BLaER1 (cell line): Measurements from ENCODE around the gene CHDH.

Source experiments
- H3K27ac ChIP-seq: shearing (Covaris generic); formaldehyde crosslinking; 2 replicates; pipeline ENCODE4 v1.8.1; 2022
- H3K27me3 ChIP-seq: shearing (Covaris generic); formaldehyde crosslinking; 2 replicates; pipeline ENCODE4 v1.8.1; 2022
- H3K36me3 ChIP-seq: shearing (Covaris generic); formaldehyde crosslinking; 2 replicates; pipeline ENCODE4 v1.8.1; 2022
- H3K4me1 ChIP-seq: shearing (Covaris generic); formaldehyde crosslinking; 2 replicates; pipeline ENCODE4 v1.8.1; 2022
- H3K4me2 ChIP-seq: shearing (Covaris generic); formaldehyde crosslinking; 2 replicates; pipeline ENCODE4 v1.8.1; 2022
- H3K4me3 ChIP-seq: shearing (Covaris generic); formaldehyde crosslinking; 2 replicates; pipeline ENCODE4 v1.8.1; 2022
- H3K9ac ChIP-seq: shearing (Covaris generic); formaldehyde crosslinking; 2 replicates; pipeline ENCODE4 v1.8.1; 2022
- H3K9me3 ChIP-seq: shearing (Covaris generic); formaldehyde crosslinking; 2 replicates; pipeline ENCODE4 v1.8.1; 2022
- H4K20me1 ChIP-seq: shearing (Covaris generic); formaldehyde crosslinking; 2 replicates; pipeline ENCODE4 v1.8.1; 2022
- Cebpa-rat ChIP-seq: shearing (Covaris generic); IDR thresholded peaks from 2 replicates; pipeline ENCODE4 v1.8.1; 2022

CHDH gene

GRCh38 chr3:53846134-53846850, at the start of gene CHDH, which contains the start of gene IL17RB:
Gene CHDH, minus strand, starts transcription at chr3:53846419. Its CDS starts 22,411 bp downstream, at chr3:53824008.
Gene IL17RB, plus strand, starts transcription at chr3:53846568. Its CDS starts 21 bp downstream, at chr3:53846589.
- Histone ChIP-seq H3K9ac (no peak within 1 kb of the TSS), H3K4me1 (peaks cover 9% of the 10 kb centered on the region), H3K36me3 (no peaks in the 10 kb centered on the region), H4K20me1 (no peaks in the 10 kb centered on the region), H3K9me3 (peaks cover 22% of the 10 kb centered on the region), H3K27me3 (peaks cover 40% of the 10 kb centered on the region), H3K4me2 (0 out of 2 replicates have a peak within 1 kb of the TSS, but pooled peaks have one; percentile 6), H3K27ac (no peak within 1 kb of the TSS), H3K4me3 (peak within 1 kb of the TSS; percentile 1; the same call in 1 of the 2 replicates)
- no peak for TF ChIP-seq Cebpa-rat

- H3K9ac ChIP-seq = 0 out of 2 replicates have a peak overlapping the region, but pooled peaks have one; percentile 7
- H3K4me3 ChIP-seq = peak overlapping the region; percentile 94
- H3K4me1 ChIP-seq = peaks cover 33% of the 10 kb centered on the region
- H3K27me3 ChIP-seq = no peaks in the 10 kb centered on the region
- H3K9me3 ChIP-seq = no peaks in the 10 kb centered on the region
- peaks cover 37% of the 10 kb centered on the region for H4K20me1 ChIP-seq
- H3K36me3 ChIP-seq = peaks cover 13% of the 10 kb centered on the region; the same call in 1 of the 2 replicates
- H3K27ac ChIP-seq = peak overlapping the region; percentile 42
- TF ChIP-seq Cebpa-rat = no peak
- peak overlapping the region; percentile 55 for H3K4me2 ChIP-seq
These were observed 46.0 kb upstream of the CHDH start for GRCh38 chr3:53892286-53892637.

GRCh38 chr3:53891497-53892285, 45.5 kb upstream of the CHDH start, which contains the start of gene SELENOK:
Gene SELENOK, minus strand, starts transcription at chr3:53891859.
- Histone ChIP-seq H3K4me3 (peak within 1 kb of the TSS; percentile 94), H3K36me3 (peaks cover 18% of the 10 kb centered on the region), H4K20me1 (peaks cover 43% of the 10 kb centered on the region), H3K4me1 (peaks cover 38% of the 10 kb centered on the region), H3K27ac (peak within 1 kb of the TSS; percentile 79), H3K4me2 (peak within 1 kb of the TSS; percentile 92), H3K9ac (peak within 1 kb of the TSS; percentile 92), H3K9me3 (no peaks in the 10 kb centered on the region), H3K27me3 (no peaks in the 10 kb centered on the region)
- TF ChIP-seq Cebpa-rat = no peak

- no peak for TF ChIP-seq Cebpa-rat
- Histone ChIP-seq H3K9ac (peak overlapping the region; percentile 92), H3K4me2 (peak overlapping the region; percentile 92)
These were observed 44.7 kb upstream of the CHDH start for GRCh38 chr3:53890726-53891475.

GRCh38 chr3:53888232-53888631, 42.0 kb upstream of the CHDH start:
- H3K4me2 ChIP-seq = no peak overlapping the region

More at GRCh38 chr3:53890726-53891475, 44.7 kb upstream of the CHDH start:
- H4K20me1 ChIP-seq = peaks cover 43% of the 10 kb centered on the region
- H3K36me3 ChIP-seq = peaks cover 24% of the 10 kb centered on the region
- peak overlapping the region; percentile 79 for H3K27ac ChIP-seq
- H3K4me3 ChIP-seq = peak overlapping the region; percentile 94
- H3K9me3 ChIP-seq = no peaks in the 10 kb centered on the region
- H3K4me1 ChIP-seq = peaks cover 40% of the 10 kb centered on the region
- no peaks in the 10 kb centered on the region for H3K27me3 ChIP-seq

GRCh38 chr3:53887446-53887845, 41.2 kb upstream of the CHDH start:
- TF ChIP-seq Cebpa-rat = no peak
- Histone ChIP-seq H3K27ac (no peak overlapping the region), H4K20me1 (peaks cover 43% of the 10 kb centered on the region), H3K4me2 (peak overlapping the region; percentile 66), H3K9me3 (no peaks in the 10 kb centered on the region), H3K36me3 (peaks cover 54% of the 10 kb centered on the region), H3K9ac (no peak overlapping the region), H3K4me1 (peaks cover 39% of the 10 kb centered on the region), H3K27me3 (no peaks in the 10 kb centered on the region), H3K4me3 (no peak overlapping the region)

More at GRCh38 chr3:53888232-53888631, 42.0 kb upstream of the CHDH start:
- H3K9me3 ChIP-seq = no peaks in the 10 kb centered on the region
- H3K27ac ChIP-seq = no peak overlapping the region
- peaks cover 43% of the 10 kb centered on the region for H4K20me1 ChIP-seq
- peaks cover 50% of the 10 kb centered on the region for H3K36me3 ChIP-seq
- no peaks in the 10 kb centered on the region for H3K27me3 ChIP-seq
- no peak overlapping the region for H3K9ac ChIP-seq
- H3K4me1 ChIP-seq = peaks cover 40% of the 10 kb centered on the region
- no peak for TF ChIP-seq Cebpa-rat
- no peak overlapping the region for H3K4me3 ChIP-seq

- peaks cover 39% of the 10 kb centered on the region for H3K4me1 ChIP-seq
- H3K27ac ChIP-seq = no peak overlapping the region
- H3K27me3 ChIP-seq = no peaks in the 10 kb centered on the region
- no peak overlapping the region for H3K9ac ChIP-seq
- no peak for TF ChIP-seq Cebpa-rat
- peaks cover 34% of the 10 kb centered on the region for H4K20me1 ChIP-seq
- no peaks in the 10 kb centered on the region for H3K9me3 ChIP-seq
- H3K36me3 ChIP-seq = peaks cover 56% of the 10 kb centered on the region
- H3K4me3 ChIP-seq = no peak overlapping the region
- no peak overlapping the region for H3K4me2 ChIP-seq
These were observed 39.0 kb upstream of the CHDH start for GRCh38 chr3:53885239-53885638.

GRCh38 chr3:53884623-53885022, 38.4 kb upstream of the CHDH start:
- no peaks in the 10 kb centered on the region for H3K9me3 ChIP-seq
- no peak overlapping the region for H3K4me2 ChIP-seq
- peaks cover 62% of the 10 kb centered on the region for H3K36me3 ChIP-seq
- no peak for TF ChIP-seq Cebpa-rat
- peaks cover 37% of the 10 kb centered on the region for H3K4me1 ChIP-seq
- no peaks in the 10 kb centered on the region for H3K27me3 ChIP-seq
- H3K27ac ChIP-seq = no peak overlapping the region
- no peak overlapping the region for H3K4me3 ChIP-seq
- no peak overlapping the region for H3K9ac ChIP-seq
- H4K20me1 ChIP-seq = peaks cover 28% of the 10 kb centered on the region

- H3K27ac ChIP-seq = no peak overlapping the region
- peaks cover 12% of the 10 kb centered on the region; the same call in 1 of the 2 replicates for H4K20me1 ChIP-seq
- no peak overlapping the region for H3K4me3 ChIP-seq
- peaks cover 30% of the 10 kb centered on the region for H3K4me1 ChIP-seq
- H3K9ac ChIP-seq = no peak overlapping the region
- no peak for TF ChIP-seq Cebpa-rat
- no peak overlapping the region for H3K4me2 ChIP-seq
- no peaks in the 10 kb centered on the region for H3K27me3 ChIP-seq
- H3K36me3 ChIP-seq = peaks cover 69% of the 10 kb centered on the region
- H3K9me3 ChIP-seq = no peaks in the 10 kb centered on the region
These were observed 36.8 kb upstream of the CHDH start for GRCh38 chr3:53883008-53883407.
